K562 (cell line): ENCODE measurements around the gene NAA15. TPM values are rescaled to one million over a fixed set of nuclear protein-coding genes. Genes with fewer than 3 reads are reported as not detected.

Experiments
- ARID1B ChIP-seq: fragments of 450-650 bp; IDR thresholded peaks from 2 replicates; pipeline ENCODE4 v1.6.1; 2016; ENCODE audit warnings: antibody characterized with exemption, mild to moderate bottlenecking, inconsistent platforms
- CREB1 ChIP-seq, 2 experiments: sonication (generic) in 1 of 2; formaldehyde crosslinking in 1 of 2; IDR thresholded peaks; 2 replicates each; pipeline versions ENCODE4 v1.6.1 to v1.8.0; 2012 to 2022; ENCODE audit warnings: inconsistent platforms in 1 of 2, mild to moderate bottlenecking in 1 of 2, missing genetic modification reagents in 1 of 2, moderate library complexity in 1 of 2
- DPF2 ChIP-seq: fragments of 450-650 bp; IDR thresholded peaks from 2 replicates; pipeline ENCODE4 v1.6.1; 2016
- EGR1 ChIP-seq: fragments of 450-650 bp; conservative IDR thresholded peaks from 2 replicates; pipeline ENCODE4 v1.6.1; 2017; ENCODE audit warnings: mild to moderate bottlenecking
- FOXK1 ChIP-seq: sonication (generic); formaldehyde crosslinking; IDR thresholded peaks from 2 replicates; pipeline ENCODE4 v1.8.0; 2022; ENCODE audit warnings: missing genetic modification reagents, mild to moderate bottlenecking, borderline replicate concordance
- LCOR ChIP-seq: sonication (generic); formaldehyde crosslinking; IDR thresholded peaks from 2 replicates; pipeline ENCODE4 v1.8.0; 2022; ENCODE audit warnings: mild to moderate bottlenecking, missing genetic modification reagents
- NCOR1 ChIP-seq: fragments of 450-650 bp; IDR thresholded peaks from 2 replicates; pipeline ENCODE4 v1.6.1; 2016; ENCODE audit warnings: mild to moderate bottlenecking, moderate library complexity
- NR3C1 ChIP-seq: sonication (generic); formaldehyde crosslinking; IDR thresholded peaks from 2 replicates; pipeline ENCODE4 v1.8.1; 2022; ENCODE audit warnings: missing genetic modification reagents
- NRF1 ChIP-seq, 2 experiments: fragments of 450-650 bp; IDR thresholded peaks in 1 of 2; conservative IDR thresholded peaks in 1 of 2; 2 replicates each; pipeline ENCODE4 v1.6.1; 2014; ENCODE audit warnings: mild to moderate bottlenecking in 2 of 2
- RBM15 ChIP-seq: fragments of 200-400 bp; formaldehyde crosslinking; IDR thresholded peaks from 2 replicates; pipeline ENCODE4 v1.6.1; 2018; ENCODE audit warnings: mild to moderate bottlenecking, low read length, moderate library complexity; ENCODE audit not compliant: insufficient read depth
- SMAD3 ChIP-seq: fragments of 450-650 bp; formaldehyde crosslinking; conservative IDR thresholded peaks from 2 replicates; pipeline ENCODE4 v1.4.0; 2020; ENCODE audit warnings: mild to moderate bottlenecking
- SP1 ChIP-seq: sonication (generic); formaldehyde crosslinking; IDR thresholded peaks from 2 replicates; pipeline ENCODE4 v1.8.1; 2022; ENCODE audit warnings: mild to moderate bottlenecking, missing genetic modification reagents
- TARDBP ChIP-seq: fragments of 450-650 bp; IDR thresholded peaks from 2 replicates; pipeline ENCODE4 v1.6.1; 2016
- TFAM ChIP-seq: fragments of 250-450 bp; sonication (Bioruptor Pico); conservative IDR thresholded peaks from 2 replicates; pipeline ENCODE4 v1.5.0; 2021; ENCODE audit warnings: mild to moderate bottlenecking, moderate library complexity
- TOE1 ChIP-seq, 2 experiments: fragments of 450-650 bp in 1 of 2; sonication (generic) in 1 of 2; formaldehyde crosslinking in 1 of 2; IDR thresholded peaks; 2 replicates each; pipeline versions ENCODE4 v1.7.1 to v1.8.0; 2016 to 2022; ENCODE audit warnings: borderline replicate concordance in 2 of 2, mild to moderate bottlenecking in 2 of 2, antibody characterized with exemption in 1 of 2, inconsistent platforms in 1 of 2, low read depth in 1 of 2, missing genetic modification reagents in 1 of 2, moderate library complexity in 1 of 2
- ZNF174 ChIP-seq: fragments of 250-450 bp; sonication (Bioruptor Pico); IDR thresholded peaks from 2 replicates; pipeline ENCODE4 v1.4.0; 2020; ENCODE audit warnings: mild to moderate bottlenecking
- ZNF780A ChIP-seq: fragments of 250-450 bp; sonication (Bioruptor Pico); IDR thresholded peaks from 2 replicates; pipeline ENCODE4 v1.5.0; 2021; ENCODE audit warnings: mild to moderate bottlenecking
- polyA plus RNA-seq, 8 experiments: library from polyadenylated mRNA; depleted of rRNA in 4 of 8; stranded (reverse) in 5 of 8; unstranded in 3 of 8; fragments of >200 nt; fragmentation: Nextera tagmentation in 2 of 8; fragmentation: Illumina TruSeq in 1 of 8; extraction: Ambion mirVana in 2 of 8; extraction: Trizol in 1 of 8; gene quantifications; 2 replicates each; pipeline versions ENCODE4 v1.2.1 to v1.2.3, GENCODE V29; 2011 to 2014; ENCODE audit warnings: inconsistent platforms in 1 of 8, missing spikeins in 1 of 8
- total RNA-seq, 7 experiments: library from RNA; depleted of rRNA in 6 of 7; stranded (reverse); fragments of >200 nt in 6 of 7; fragmentation: Illumina TruSeq in 2 of 7; extraction: Trizol in 2 of 7; gene quantifications; 2 replicates each; pipeline versions ENCODE4 v1.2.1 to v1.2.3, GENCODE V29; 2011 to 2021; ENCODE audit warnings: low replicate concordance in 1 of 7
- TF ChIP-seq, protein P1 (sequence below): fragments of 450-650 bp; IDR thresholded peaks from 2 replicates; pipeline ENCODE4 v1.7.1; 2018; ENCODE audit warnings: mild to moderate bottlenecking, low read depth; ENCODE audit not compliant: partially characterized antibody
- TF ChIP-seq, protein P2 (sequence below): fragments of 450-650 bp; formaldehyde crosslinking; IDR thresholded peaks from 2 replicates; pipeline ENCODE4 v1.4.0; 2020; ENCODE audit warnings: mild to moderate bottlenecking, moderate library complexity
- TF ChIP-seq, protein P3 (sequence below), 2 experiments: fragments of 150-350 bp in 1 of 2; IDR thresholded peaks; 2 replicates each; pipeline ENCODE4 v1.6.1; 2012 to 2016; ENCODE audit warnings: low read depth in 2 of 2, low read length in 2 of 2, mild to moderate bottlenecking in 1 of 2, moderate library complexity in 1 of 2

The NAA15 gene
- total and polyA plus RNA-seq, 9 of the 15 experiments (the other 6 are each of a cell fraction or from before 2014, with no cell fraction given) = 37.8 to 117 (median 63.2) TPM

DNA sequence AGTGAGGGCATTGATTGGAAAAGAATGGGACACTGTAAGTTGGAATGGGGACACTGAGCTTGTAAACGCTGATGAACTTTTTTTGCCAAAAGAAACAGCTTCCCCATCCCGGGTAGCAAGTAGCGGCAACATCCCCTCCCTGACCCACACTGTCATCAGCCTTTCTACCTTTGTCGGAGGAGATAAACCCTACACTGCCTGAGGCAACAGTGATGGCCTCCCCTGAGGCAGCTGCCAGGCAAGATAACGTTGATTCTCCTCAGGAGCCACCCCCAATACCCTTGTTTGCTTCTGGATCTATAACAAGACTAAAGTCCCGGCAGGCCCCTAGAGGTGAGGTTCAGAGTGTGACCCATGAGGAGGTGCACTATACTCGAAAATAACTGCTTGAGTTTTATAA, 142.4 kb downstream of the NAA15 start (continued):
- TF ChIP-seq, protein P1, sequence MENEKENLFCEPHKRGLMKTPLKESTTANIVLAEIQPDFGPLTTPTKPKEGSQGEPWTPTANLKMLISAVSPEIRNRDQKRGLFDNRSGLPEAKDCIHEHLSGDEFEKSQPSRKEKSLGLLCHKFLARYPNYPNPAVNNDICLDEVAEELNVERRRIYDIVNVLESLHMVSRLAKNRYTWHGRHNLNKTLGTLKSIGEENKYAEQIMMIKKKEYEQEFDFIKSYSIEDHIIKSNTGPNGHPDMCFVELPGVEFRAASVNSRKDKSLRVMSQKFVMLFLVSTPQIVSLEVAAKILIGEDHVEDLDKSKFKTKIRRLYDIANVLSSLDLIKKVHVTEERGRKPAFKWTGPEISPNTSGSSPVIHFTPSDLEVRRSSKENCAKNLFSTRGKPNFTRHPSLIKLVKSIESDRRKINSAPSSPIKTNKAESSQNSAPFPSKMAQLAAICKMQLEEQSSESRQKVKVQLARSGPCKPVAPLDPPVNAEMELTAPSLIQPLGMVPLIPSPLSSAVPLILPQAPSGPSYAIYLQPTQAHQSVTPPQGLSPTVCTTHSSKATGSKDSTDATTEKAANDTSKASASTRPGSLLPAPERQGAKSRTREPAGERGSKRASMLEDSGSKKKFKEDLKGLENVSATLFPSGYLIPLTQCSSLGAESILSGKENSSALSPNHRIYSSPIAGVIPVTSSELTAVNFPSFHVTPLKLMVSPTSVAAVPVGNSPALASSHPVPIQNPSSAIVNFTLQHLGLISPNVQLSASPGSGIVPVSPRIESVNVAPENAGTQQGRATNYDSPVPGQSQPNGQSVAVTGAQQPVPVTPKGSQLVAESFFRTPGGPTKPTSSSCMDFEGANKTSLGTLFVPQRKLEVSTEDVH = no peak
- TF ChIP-seq, protein P2, sequence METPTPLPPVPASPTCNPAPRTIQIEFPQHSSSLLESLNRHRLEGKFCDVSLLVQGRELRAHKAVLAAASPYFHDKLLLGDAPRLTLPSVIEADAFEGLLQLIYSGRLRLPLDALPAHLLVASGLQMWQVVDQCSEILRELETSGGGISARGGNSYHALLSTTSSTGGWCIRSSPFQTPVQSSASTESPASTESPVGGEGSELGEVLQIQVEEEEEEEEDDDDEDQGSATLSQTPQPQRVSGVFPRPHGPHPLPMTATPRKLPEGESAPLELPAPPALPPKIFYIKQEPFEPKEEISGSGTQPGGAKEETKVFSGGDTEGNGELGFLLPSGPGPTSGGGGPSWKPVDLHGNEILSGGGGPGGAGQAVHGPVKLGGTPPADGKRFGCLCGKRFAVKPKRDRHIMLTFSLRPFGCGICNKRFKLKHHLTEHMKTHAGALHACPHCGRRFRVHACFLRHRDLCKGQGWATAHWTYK = no peak
- TF ChIP-seq ARID1B = peak; percentile 95
- peak; percentile 90 for TF ChIP-seq DPF2
- no peak for TF ChIP-seq NRF1 (conservative IDR thresholded peaks at IDR 0.05 in 1 of 2, IDR thresholded peaks at IDR 0.05 in 1 of 2)
- TF ChIP-seq NCOR1 = peak; percentile 93
- no peak for TF ChIP-seq TARDBP
- TF ChIP-seq, protein P3, sequence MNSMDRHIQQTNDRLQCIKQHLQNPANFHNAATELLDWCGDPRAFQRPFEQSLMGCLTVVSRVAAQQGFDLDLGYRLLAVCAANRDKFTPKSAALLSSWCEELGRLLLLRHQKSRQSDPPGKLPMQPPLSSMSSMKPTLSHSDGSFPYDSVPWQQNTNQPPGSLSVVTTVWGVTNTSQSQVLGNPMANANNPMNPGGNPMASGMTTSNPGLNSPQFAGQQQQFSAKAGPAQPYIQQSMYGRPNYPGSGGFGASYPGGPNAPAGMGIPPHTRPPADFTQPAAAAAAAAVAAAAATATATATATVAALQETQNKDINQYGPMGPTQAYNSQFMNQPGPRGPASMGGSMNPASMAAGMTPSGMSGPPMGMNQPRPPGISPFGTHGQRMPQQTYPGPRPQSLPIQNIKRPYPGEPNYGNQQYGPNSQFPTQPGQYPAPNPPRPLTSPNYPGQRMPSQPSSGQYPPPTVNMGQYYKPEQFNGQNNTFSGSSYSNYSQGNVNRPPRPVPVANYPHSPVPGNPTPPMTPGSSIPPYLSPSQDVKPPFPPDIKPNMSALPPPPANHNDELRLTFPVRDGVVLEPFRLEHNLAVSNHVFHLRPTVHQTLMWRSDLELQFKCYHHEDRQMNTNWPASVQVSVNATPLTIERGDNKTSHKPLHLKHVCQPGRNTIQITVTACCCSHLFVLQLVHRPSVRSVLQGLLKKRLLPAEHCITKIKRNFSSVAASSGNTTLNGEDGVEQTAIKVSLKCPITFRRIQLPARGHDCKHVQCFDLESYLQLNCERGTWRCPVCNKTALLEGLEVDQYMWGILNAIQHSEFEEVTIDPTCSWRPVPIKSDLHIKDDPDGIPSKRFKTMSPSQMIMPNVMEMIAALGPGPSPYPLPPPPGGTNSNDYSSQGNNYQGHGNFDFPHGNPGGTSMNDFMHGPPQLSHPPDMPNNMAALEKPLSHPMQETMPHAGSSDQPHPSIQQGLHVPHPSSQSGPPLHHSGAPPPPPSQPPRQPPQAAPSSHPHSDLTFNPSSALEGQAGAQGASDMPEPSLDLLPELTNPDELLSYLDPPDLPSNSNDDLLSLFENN (IDR thresholded peaks at IDR 0.05; ENCODE audit: low read depth in 2 of 2, low read length in 2 of 2) = peak in 1 of 2 experiments; percentile 76; a peak in 1 of 4 replicates
- no peak for TF ChIP-seq NR3C1 (CRISPR knock-in tag)
- no peak for TF ChIP-seq EGR1
- TF ChIP-seq ZNF780A (CRISPR knock-in tag) = no peak
- TF ChIP-seq LCOR = no peak
- TF ChIP-seq SMAD3 (CRISPR knock-in tag) = no peak
- peak; percentile 48; the same call in 1 of the 2 replicates for TF ChIP-seq CREB1 (IDR thresholded peaks at IDR 0.05)
- TF ChIP-seq CREB1 (CRISPR knock-in tag; IDR thresholded peaks at IDR 0.05) = no peak
- TF ChIP-seq TOE1 (IDR thresholded peaks at IDR 0.05; ENCODE audit: borderline replicate concordance) = no peak; the same call in 1 of the 2 replicates
- TF ChIP-seq TOE1 (CRISPR knock-in tag; IDR thresholded peaks at IDR 0.05; ENCODE audit: borderline replicate concordance, low read depth) = no peak
- no peak for TF ChIP-seq ZNF174
- no peak for TF ChIP-seq SP1
- TF ChIP-seq TFAM (CRISPR knock-in tag) = no peak
- TF ChIP-seq FOXK1 (CRISPR knock-in tag) = no peak
- no peak for TF ChIP-seq RBM15
